ENCODE results near the gene BROX.

BROX gene

GRCh38 chr1:222777977-222778376, 65.6 kb downstream of the BROX start:
- no peak for DNase-seq

DNA sequence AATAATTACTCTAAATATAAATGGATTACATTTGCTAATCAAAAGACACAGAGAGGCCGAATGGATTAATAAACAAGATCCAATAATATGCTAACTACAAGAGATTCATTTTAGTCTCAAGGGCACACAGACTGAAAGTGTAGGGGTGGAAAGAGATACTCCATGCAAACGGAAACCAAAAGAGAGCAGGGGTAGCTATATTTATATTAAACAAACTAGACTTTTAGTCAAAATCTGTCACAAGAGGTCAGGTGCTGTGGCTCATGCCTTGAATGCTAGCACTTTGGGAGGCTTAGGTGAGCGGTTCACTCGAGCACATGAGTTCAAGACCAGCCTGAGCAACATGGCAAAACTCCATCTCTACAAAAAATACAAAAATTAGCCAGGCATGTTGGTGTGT, 68.9 kb downstream of the BROX start:
- no peak for DNase-seq

- no peak for DNase-seq
Observed at GRCh38 chr1:222783051-222783450, 70.7 kb downstream of the BROX start.

GRCh38 chr1:222784371-222784770, 72.0 kb downstream of the BROX start:
- DNase-seq, result no peak

Measured in GOT3 (cell line).